ENCODE measurements around the gene LRRC27. TPM values are rescaled to one million over a fixed set of nuclear protein-coding genes. Genes with fewer than 3 reads are reported as not detected.
"Not testable (repeated sequence)": the region's sequence is repeated elsewhere in the genome, so short reads cannot be mapped to it uniquely, and the experiment has no call there.

LRRC27 gene
- total RNA-seq, 2 experiments from 2014 or later: 3.3 to 3.9 TPM

DNA sequence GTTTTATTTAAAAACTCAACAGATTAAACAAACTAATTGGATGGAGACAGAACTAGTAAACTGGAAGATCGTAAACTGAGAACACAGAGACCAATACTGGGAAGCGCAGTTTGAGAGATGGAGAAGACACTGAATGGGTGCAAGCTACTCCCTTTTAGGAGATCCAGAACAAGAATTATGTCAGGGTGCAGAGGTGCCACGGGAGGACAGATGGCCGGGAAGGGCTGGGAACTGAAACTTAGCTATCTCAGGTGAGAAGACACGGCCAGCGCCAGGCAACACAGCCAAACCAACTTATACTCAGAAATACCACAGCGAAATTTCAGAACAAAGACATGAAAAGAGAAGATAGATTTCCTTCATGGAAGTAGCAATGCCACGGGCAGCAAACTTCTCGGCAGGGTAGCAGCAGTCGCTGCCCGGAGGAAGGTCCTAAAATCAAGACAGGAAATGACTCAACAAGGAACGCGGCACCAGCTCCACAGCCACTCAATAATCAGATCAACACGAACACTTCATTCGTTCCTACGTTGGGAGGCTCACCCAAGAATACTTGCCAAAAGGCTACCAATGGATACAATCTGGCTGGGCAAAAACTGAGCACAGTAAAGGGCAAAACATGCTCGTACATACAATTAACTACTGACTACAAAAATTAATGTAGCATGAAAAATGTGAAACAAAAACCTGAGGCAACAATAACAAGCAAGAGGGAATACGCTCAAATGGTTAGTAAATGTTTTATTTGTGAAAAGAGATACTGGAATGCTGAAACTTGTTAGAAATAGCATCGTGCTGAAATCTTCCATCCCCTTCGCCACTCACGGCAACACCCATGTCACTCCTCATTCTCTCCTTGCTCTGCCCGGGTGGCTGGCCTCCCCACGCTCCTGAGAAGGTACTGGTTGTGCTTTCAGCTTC lies 2.2 kb upstream of the LRRC27 start:
- H3K36me3 Mint-ChIP-seq (ENCODE audit: low read depth): peaks cover 58% of the 10 kb centered on the region
- ChIA-PET POLR2A (interaction anchor here (0.6 to 2.5 kb wide), 4 partner anchors 9 to 949 kb away, joined by 3 to 19 read pairs (median 3); partner anchors contain the start of gene PWWP2B), CTCF (interaction anchor here (1.7 kb wide), 1 partner anchor 10 kb away, joined by 8 read pairs; no protein-coding TSS in a partner anchor)
- peak overlapping the region; percentile 83 for H3K27ac Mint-ChIP-seq
- peak; percentile 55 for DNase-seq
- H3K27me3 Mint-ChIP-seq: peaks cover 4% of the 10 kb centered on the region
- no peaks in the 10 kb centered on the region for H3K9me3 Mint-ChIP-seq
- H3K4me1 Mint-ChIP-seq: peaks cover 59% of the 10 kb centered on the region
- H3K4me3 Mint-ChIP-seq: peak overlapping the region; percentile 91

GRCh38 chr10:132330486-132330833 lies 1.5 kb upstream of the LRRC27 start:
- Mint-ChIP-seq H3K4me3 (peak overlapping the region; percentile 91), H3K4me1 (peaks cover 55% of the 10 kb centered on the region)
- CTCF ChIA-PET: no interaction called here

GRCh38 chr10:132332433-132332754 lies 401 bp downstream of the LRRC27 start:
- H3K36me3 Mint-ChIP-seq (ENCODE audit: low read depth): peaks cover 35% of the 10 kb centered on the region
- CTCF ChIA-PET: no interaction called here
- POLR2A ChIA-PET: interaction anchor here (1.0 kb wide), 2 partner anchors 25 to 98 kb away, joined by 3 to 4 read pairs; no protein-coding TSS in a partner anchor
- no peaks in the 10 kb centered on the region for H3K9me3 Mint-ChIP-seq
- peaks cover 53% of the 10 kb centered on the region for H3K4me1 Mint-ChIP-seq
- H3K4me3 Mint-ChIP-seq: peak overlapping the region; percentile 91
- no peak for DNase-seq
- peak overlapping the region; percentile 77 for H3K27ac Mint-ChIP-seq
- peaks cover 4% of the 10 kb centered on the region for H3K27me3 Mint-ChIP-seq

More at GRCh38 chr10:132330486-132330833, 1.5 kb upstream of the LRRC27 start:
- peak overlapping the region; percentile 83 for H3K27ac Mint-ChIP-seq
- DNase-seq: no peak
- POLR2A ChIA-PET: interaction anchor here (0.6 to 2.5 kb wide), 6 partner anchors 10 to 948 kb away, joined by 3 to 19 read pairs (median 3); partner anchors contain the start of gene PWWP2B
- H3K9me3 Mint-ChIP-seq: no peaks in the 10 kb centered on the region
- H3K27me3 Mint-ChIP-seq: peaks cover 4% of the 10 kb centered on the region
- peaks cover 53% of the 10 kb centered on the region for H3K36me3 Mint-ChIP-seq (ENCODE audit: low read depth)

DNA sequence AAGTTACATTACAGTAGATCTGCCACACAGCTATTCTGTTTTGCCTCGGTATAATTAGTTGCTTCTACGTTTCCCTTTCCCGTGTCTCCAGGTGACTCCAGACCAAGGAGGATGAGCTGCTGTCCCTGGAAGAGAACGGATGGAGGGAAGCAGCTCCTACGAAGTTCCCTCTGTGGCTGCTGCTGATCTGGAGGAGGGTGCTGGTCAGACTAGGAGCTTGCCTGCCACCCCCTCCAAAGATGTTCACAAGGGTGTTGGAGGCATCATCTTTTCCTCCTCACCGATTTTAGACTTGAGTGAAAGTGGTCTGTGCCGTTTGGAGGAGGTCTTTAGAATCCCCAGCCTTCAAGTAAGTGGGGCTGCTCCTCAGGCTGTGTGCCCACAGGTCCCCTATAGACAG lies 1.4 kb downstream of the LRRC27 start:
- Mint-ChIP-seq H3K27me3 (peaks cover 4% of the 10 kb centered on the region), H3K4me1 (peaks cover 48% of the 10 kb centered on the region), H3K9me3 (no peaks in the 10 kb centered on the region), H3K36me3 (ENCODE audit: low read depth) (peaks cover 26% of the 10 kb centered on the region), H3K4me3 (peak overlapping the region; percentile 52), H3K27ac (no peak overlapping the region)
- no peak for DNase-seq
- POLR2A ChIA-PET: no interaction called here
- CTCF ChIA-PET: no interaction called here

- POLR2A ChIA-PET: no interaction called here
- Mint-ChIP-seq H3K27ac (no peak overlapping the region), H3K9me3 (no peaks in the 10 kb centered on the region), H3K4me1 (peaks cover 39% of the 10 kb centered on the region), H3K4me3 (no peak overlapping the region), H3K36me3 (ENCODE audit: low read depth) (peaks cover 16% of the 10 kb centered on the region), H3K27me3 (peaks cover 4% of the 10 kb centered on the region)
- CTCF ChIA-PET: no interaction called here
- DNase-seq: no peak
Observed at GRCh38 chr10:132334631-132335188, 2.7 kb downstream of the LRRC27 start.

DNA sequence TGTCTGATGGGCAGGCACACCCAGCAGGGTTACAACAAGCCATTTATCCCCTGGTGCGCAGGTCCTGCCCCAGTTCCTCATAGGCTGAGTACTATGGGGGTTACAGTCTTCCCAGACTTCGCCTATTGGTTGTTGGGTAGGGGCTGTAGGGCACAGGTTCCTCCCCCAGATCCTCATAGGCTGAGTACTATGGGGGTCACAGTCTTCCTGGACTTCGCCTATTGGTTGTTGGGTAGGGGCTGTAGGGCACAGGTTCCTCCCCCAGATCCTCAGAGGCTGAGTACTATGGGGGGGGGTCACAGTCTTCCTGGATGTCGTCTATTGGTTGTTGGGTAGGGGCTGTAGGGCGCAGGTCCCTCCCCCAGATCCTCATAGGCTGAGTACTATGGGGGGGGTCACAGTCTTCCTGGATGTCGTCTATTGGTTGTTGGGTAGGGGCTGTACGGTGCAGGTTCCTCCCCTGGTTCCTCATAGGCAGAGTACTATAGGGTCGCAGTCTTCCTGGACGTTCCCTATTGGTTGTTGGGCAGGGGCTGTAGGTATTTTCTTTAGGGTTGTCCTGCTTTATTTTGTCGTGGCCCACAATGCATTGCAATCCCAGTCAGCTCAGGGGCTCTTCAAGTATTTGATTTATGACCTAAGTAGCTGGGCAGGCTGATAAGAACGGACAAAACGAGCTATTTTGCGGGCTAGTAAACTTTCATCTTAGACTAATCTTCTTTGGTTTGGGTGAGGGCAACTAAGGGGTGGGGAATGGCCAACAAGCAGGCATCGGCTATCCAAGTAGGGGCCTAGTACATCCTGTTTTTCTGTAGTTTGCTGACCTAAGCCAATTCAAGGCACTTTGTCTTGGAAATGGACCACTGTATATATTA lies 3.4 kb downstream of the LRRC27 start:
- H3K27me3 Mint-ChIP-seq: peaks cover 4% of the 10 kb centered on the region
- POLR2A ChIA-PET: no interaction called here
- no peak overlapping the region for H3K4me3 Mint-ChIP-seq
- H3K4me1 Mint-ChIP-seq: peaks cover 32% of the 10 kb centered on the region
- peaks cover 9% of the 10 kb centered on the region for H3K36me3 Mint-ChIP-seq (ENCODE audit: low read depth)
- no peak for DNase-seq
- no peaks in the 10 kb centered on the region for H3K9me3 Mint-ChIP-seq
- CTCF ChIA-PET: no interaction called here
- no peak overlapping the region for H3K27ac Mint-ChIP-seq

DNA sequence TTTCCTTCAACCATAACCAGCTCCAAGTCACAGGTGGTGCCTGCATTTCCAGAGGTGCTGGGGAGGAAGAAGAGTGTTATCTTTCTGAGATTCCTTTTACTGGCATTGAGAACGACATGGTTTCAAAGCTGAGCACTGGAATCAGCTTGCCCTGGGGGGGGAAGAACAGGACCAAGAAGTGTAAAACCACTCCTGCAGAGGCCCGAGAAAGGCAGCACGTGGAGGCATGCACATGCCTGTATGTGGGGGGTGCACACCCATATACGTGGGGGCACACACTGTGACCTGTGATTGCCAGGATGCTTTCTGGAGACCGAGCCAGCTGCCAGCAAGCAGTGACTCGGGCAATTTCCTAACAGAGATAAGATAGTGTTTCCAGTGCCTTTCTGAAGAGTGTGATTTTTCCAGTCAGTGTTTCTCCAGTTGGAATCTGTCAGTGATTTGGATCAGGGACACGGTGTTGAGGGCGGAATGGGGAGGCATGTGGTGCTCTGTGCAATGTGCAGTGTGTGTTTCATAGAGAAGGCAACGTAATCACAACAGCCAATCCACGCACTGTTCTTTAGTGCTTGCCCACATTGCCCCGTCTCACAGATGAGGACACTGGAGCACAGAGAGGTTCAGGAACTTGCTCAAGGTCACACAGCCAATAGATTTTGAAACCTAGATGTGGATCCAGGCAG lies 4.2 kb downstream of the LRRC27 start:
- POLR2A ChIA-PET: no interaction called here
- H3K27ac Mint-ChIP-seq: no peak overlapping the region

DNA sequence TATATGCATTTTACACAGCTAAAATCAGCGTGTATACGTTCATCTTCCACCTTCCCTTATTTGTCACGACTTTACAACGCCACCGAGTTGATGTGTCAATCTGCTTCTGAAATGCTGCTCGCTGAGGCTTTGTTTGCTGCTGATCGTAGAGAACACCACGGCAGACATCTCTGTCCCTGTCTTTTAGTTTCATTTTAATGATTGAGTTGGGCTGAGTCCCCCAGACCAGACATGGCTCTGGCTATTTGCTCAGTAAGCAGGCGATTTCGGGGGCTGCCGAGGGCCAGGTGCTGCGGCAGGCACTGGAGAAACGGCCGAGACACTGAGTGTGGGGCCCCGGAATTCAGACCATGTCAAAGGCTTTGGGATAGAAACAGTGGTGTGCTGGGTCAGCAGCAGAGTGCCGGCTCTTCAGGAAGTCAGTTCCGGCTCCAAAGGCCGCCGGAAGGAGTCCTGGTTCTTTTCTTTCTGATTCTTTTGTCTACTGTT lies 5.0 kb downstream of the LRRC27 start:
- CTCF ChIA-PET: interaction anchor here (1.0 kb wide), 1 partner anchor 16 kb away, joined by 3 read pairs; no protein-coding TSS in a partner anchor
- Mint-ChIP-seq H3K4me3 (peak overlapping the region; percentile 60), H3K27me3 (peaks cover 3% of the 10 kb centered on the region), H3K27ac (peak overlapping the region; percentile 13), H3K36me3 (ENCODE audit: low read depth) (peaks cover under 1% of the 10 kb centered on the region), H3K9me3 (no peaks in the 10 kb centered on the region), H3K4me1 (peaks cover 27% of the 10 kb centered on the region)
- POLR2A ChIA-PET: no interaction called here
- DNase-seq: peak; percentile 24

More for the DNA sequence above, 4.2 kb downstream of the LRRC27 start:
- Mint-ChIP-seq H3K9me3 (no peaks in the 10 kb centered on the region), H3K4me3 (peak overlapping the region; percentile 3), H3K4me1 (peaks cover 31% of the 10 kb centered on the region), H3K36me3 (ENCODE audit: low read depth) (peaks cover 7% of the 10 kb centered on the region), H3K27me3 (peaks cover 4% of the 10 kb centered on the region)
- DNase-seq: no peak
- CTCF ChIA-PET: interaction anchor here (1.0 kb wide), 1 partner anchor 17 kb away, joined by 3 read pairs; no protein-coding TSS in a partner anchor

- H3K27ac Mint-ChIP-seq; H3K9me3 Mint-ChIP-seq; POLR2A ChIA-PET; H3K36me3 Mint-ChIP-seq (ENCODE audit: low read depth); DNase-seq; H3K27me3 Mint-ChIP-seq: not testable (repeated sequence)
- H3K4me1 Mint-ChIP-seq: peaks cover 22% of the 10 kb centered on the region
- H3K4me3 Mint-ChIP-seq: peak overlapping the region; percentile 60
- CTCF ChIA-PET: interaction anchor here (0.9 kb wide), 1 partner anchor 13 kb away, joined by 3 read pairs; no protein-coding TSS in a partner anchor
Observed at GRCh38 chr10:132337854-132338253, 5.9 kb downstream of the LRRC27 start.

GRCh38 chr10:132338876-132339275 lies 6.9 kb downstream of the LRRC27 start:
- no peaks in the 10 kb centered on the region for H3K36me3 Mint-ChIP-seq (ENCODE audit: low read depth)
- no peak overlapping the region for H3K27ac Mint-ChIP-seq
- H3K4me3 Mint-ChIP-seq: no peak overlapping the region
- no peaks in the 10 kb centered on the region for H3K27me3 Mint-ChIP-seq
- ChIA-PET POLR2A (no interaction called here), CTCF (no interaction called here)
- H3K9me3 Mint-ChIP-seq: no peaks in the 10 kb centered on the region
- peaks cover 14% of the 10 kb centered on the region for H3K4me1 Mint-ChIP-seq
- no peak for DNase-seq

GRCh38 chr10:132339276-132339675 lies 7.3 kb downstream of the LRRC27 start:
- CTCF ChIA-PET: interaction anchor here (1.3 kb wide), 1 partner anchor 10 kb away, joined by 5 read pairs; no protein-coding TSS in a partner anchor
- H3K4me1 Mint-ChIP-seq: peaks cover 14% of the 10 kb centered on the region
- H3K27me3 Mint-ChIP-seq: no peaks in the 10 kb centered on the region
- DNase-seq: no peak
- H3K4me3 Mint-ChIP-seq: no peak overlapping the region
- no peaks in the 10 kb centered on the region for H3K9me3 Mint-ChIP-seq
- no peaks in the 10 kb centered on the region for H3K36me3 Mint-ChIP-seq (ENCODE audit: low read depth)
- H3K27ac Mint-ChIP-seq: no peak overlapping the region
- POLR2A ChIA-PET: no interaction called here

GRCh38 chr10:132341017-132341416 lies 9.0 kb downstream of the LRRC27 start:
- Mint-ChIP-seq H3K27me3 (no peaks in the 10 kb centered on the region), H3K9me3 (no peaks in the 10 kb centered on the region), H3K36me3 (ENCODE audit: low read depth) (no peaks in the 10 kb centered on the region), H3K27ac (no peak overlapping the region), H3K4me3 (no peak overlapping the region), H3K4me1 (peaks cover 13% of the 10 kb centered on the region)
- ChIA-PET CTCF (no interaction called here), POLR2A (no interaction called here)
- no peak for DNase-seq
